Spinal cord (tissue), 10 donors: Measurements from ENCODE around the gene ANKRD11. TPM values are rescaled to one million over a fixed set of nuclear protein-coding genes. Genes with fewer than 3 reads are reported as not detected.

Source experiments
- DNase-seq, 6 donors: peaks; one replicate each; pipeline versions ENCODE4 v3.0.0 to v3.0.0-alpha.2; 2013 to 2015; ENCODE audit warnings: low spot score in 6 of 6, low read depth in 4 of 6
- H3K27ac ChIP-seq: one replicate; pipeline ENCODE4 v1.5.1; 2013; ENCODE audit warnings: low read depth, low read length, control low read depth
- H3K27me3 ChIP-seq: one replicate; pipeline ENCODE4 v1.6.1; 2013; ENCODE audit warnings: low read length; ENCODE audit not compliant: control insufficient read depth, insufficient read depth
- H3K36me3 ChIP-seq: one replicate; pipeline ENCODE4 v1.6.1; 2013; ENCODE audit warnings: low read length; ENCODE audit not compliant: control insufficient read depth, insufficient read depth
- H3K4me1 ChIP-seq: one replicate; pipeline ENCODE4 v1.6.1; 2013; ENCODE audit warnings: low read length; ENCODE audit not compliant: control insufficient read depth, insufficient read depth
- H3K4me3 ChIP-seq: one replicate; pipeline ENCODE4 v1.5.1; 2013; ENCODE audit warnings: low read depth, low read length, control low read depth
- H3K9me3 ChIP-seq: one replicate; pipeline ENCODE4 v1.6.1; 2013; ENCODE audit warnings: low read length; ENCODE audit not compliant: control insufficient read depth, insufficient read depth
- WGBS: methylation state at CpG from one replicate; pipeline ENCODE4 v1.1.5; 2013; ENCODE audit warnings: missing lambda C conversion rate; ENCODE audit not compliant: insufficient coverage; 5-methylcytosine and 5-hydroxymethylcytosine counted together
- polyA plus RNA-seq, 2 donors: library from polyadenylated mRNA; unstranded; fragments of 120-200 nt; gene quantifications; one replicate each; pipeline ENCODE4 v1.2.1, GENCODE V29; 2013; ENCODE audit not compliant: insufficient read length in 2 of 2
- total RNA-seq, 2 donors: library from RNA; depleted of rRNA in 1 of 2; stranded (reverse); fragments of 120-200 nt in 1 of 2; fragments of >200 nt in 1 of 2; gene quantifications; one replicate each; pipeline versions ENCODE4 v1.2.3 to v1.2.4, GENCODE V29; 2013 to 2014
- donor health status: healthy.

Gene ANKRD11
- total and polyA plus RNA-seq, 4 donors = 38.2 to 104 (median 73.5) TPM

GRCh38 chr16:89325861-89326471 is 164.4 kb downstream of the ANKRD11 start:
- Histone ChIP-seq H3K9me3 (no peaks in the 10 kb centered on the region), H3K27ac (peak overlapping the region; percentile 64), H3K4me1 (peaks cover 50% of the 10 kb centered on the region), H3K36me3 (peaks cover 13% of the 10 kb centered on the region), H3K27me3 (no peaks in the 10 kb centered on the region), H3K4me3 (no peak overlapping the region)
- DNase-seq = peak in 2 of 6 donors; percentile 60 to 65
- 56% methylated on average over 15 of the region's 18 CpGs for WGBS

GRCh38 chr16:89324056-89325010 is 166.0 kb downstream of the ANKRD11 start:
- 88% methylated on average over 32 of the region's 32 CpGs for WGBS
- no peak for DNase-seq
- no peaks in the 10 kb centered on the region for H3K9me3 ChIP-seq
- H3K27ac ChIP-seq = no peak overlapping the region
- H3K36me3 ChIP-seq = peaks cover 19% of the 10 kb centered on the region
- H3K4me3 ChIP-seq = no peak overlapping the region
- H3K27me3 ChIP-seq = no peaks in the 10 kb centered on the region
- H3K4me1 ChIP-seq = peaks cover 58% of the 10 kb centered on the region

GRCh38 chr16:89323120-89323960 is 167.0 kb downstream of the ANKRD11 start:
- Histone ChIP-seq H3K4me3 (no peak overlapping the region), H3K27ac (peak overlapping the region; percentile 57), H3K9me3 (no peaks in the 10 kb centered on the region), H3K36me3 (peaks cover 16% of the 10 kb centered on the region), H3K4me1 (peaks cover 60% of the 10 kb centered on the region), H3K27me3 (no peaks in the 10 kb centered on the region)
- 69% methylated on average over 18 of the region's 26 CpGs for WGBS
- DNase-seq = no peak

GRCh38 chr16:89322321-89323119 is 167.8 kb downstream of the ANKRD11 start:
- WGBS = 36% methylated on average over 13 of the region's 19 CpGs
- no peak overlapping the region for H3K4me3 ChIP-seq
- peaks cover 16% of the 10 kb centered on the region for H3K36me3 ChIP-seq
- H3K4me1 ChIP-seq = peaks cover 66% of the 10 kb centered on the region
- peak overlapping the region; percentile 57 for H3K27ac ChIP-seq
- no peaks in the 10 kb centered on the region for H3K27me3 ChIP-seq
- peak in 2 of 6 donors; percentile 48 to 68 for DNase-seq
- no peaks in the 10 kb centered on the region for H3K9me3 ChIP-seq

- peaks cover 26% of the 10 kb centered on the region for H3K36me3 ChIP-seq
- H3K4me1 ChIP-seq = peaks cover 71% of the 10 kb centered on the region
- no peaks in the 10 kb centered on the region for H3K27me3 ChIP-seq
- no peaks in the 10 kb centered on the region for H3K9me3 ChIP-seq
- no peak overlapping the region for H3K27ac ChIP-seq
- no peak overlapping the region for H3K4me3 ChIP-seq
- WGBS = 20% methylated on average over 27 of the region's 30 CpGs
- peak in 2 of 6 donors; percentile 50 to 74 for DNase-seq
These were observed 169.4 kb downstream of the ANKRD11 start for GRCh38 chr16:89320782-89321501.

GRCh38 chr16:89319886-89320781 is 170.2 kb downstream of the ANKRD11 start:
- Histone ChIP-seq H3K9me3 (no peaks in the 10 kb centered on the region), H3K4me3 (no peak overlapping the region), H3K36me3 (peaks cover 30% of the 10 kb centered on the region), H3K4me1 (peaks cover 71% of the 10 kb centered on the region), H3K27me3 (no peaks in the 10 kb centered on the region), H3K27ac (no peak overlapping the region)
- no peak for DNase-seq
- 53% methylated on average over 31 of the region's 32 CpGs for WGBS

- Histone ChIP-seq H3K4me3 (no peak overlapping the region), H3K27me3 (no peaks in the 10 kb centered on the region), H3K9me3 (no peaks in the 10 kb centered on the region), H3K27ac (no peak overlapping the region), H3K4me1 (peaks cover 76% of the 10 kb centered on the region), H3K36me3 (peaks cover 32% of the 10 kb centered on the region)
- no peak for DNase-seq
- 89% methylated on average over 4 of the region's 4 CpGs for WGBS
These were observed 170.8 kb downstream of the ANKRD11 start for GRCh38 chr16:89319631-89319885.
